ENCODE data around the gene UBC.
A peak's percentile ranks its signal among the peaks of the same experiment; 100 is the strongest.
"Not testable (repeated sequence)": the region's sequence is repeated elsewhere in the genome, so short reads cannot be mapped to it uniquely, and the experiment has no call there.

The UBC gene

GRCh38 chr12:124883263-124884130 is 31.0 kb downstream of the UBC start:
- DNase-seq, result no peak

DNA sequence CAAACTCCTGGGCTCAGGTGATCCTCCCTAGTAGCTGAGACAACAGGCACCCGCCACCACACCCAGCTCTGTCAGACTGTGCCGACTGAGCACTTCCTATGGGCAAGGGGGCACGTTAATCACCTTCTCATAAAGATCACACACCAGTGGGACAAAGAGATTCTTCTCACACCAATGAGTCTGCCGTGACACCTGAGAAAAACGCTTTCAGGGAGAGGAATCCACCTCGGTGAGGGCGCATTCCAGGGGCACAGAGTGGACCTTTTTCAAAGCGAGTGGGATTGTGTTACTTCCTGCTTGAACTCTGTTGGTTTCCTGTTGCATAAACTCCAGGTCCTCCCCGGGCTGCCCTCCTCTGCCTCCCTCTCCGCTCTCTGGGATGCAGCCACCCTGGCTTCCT is 33.3 kb downstream of the UBC start:
- no peak for DNase-seq

- DNase-seq, result not testable (repeated sequence)
These were observed 34.1 kb downstream of the UBC start for GRCh38 chr12:124880335-124880734.

- no peak for DNase-seq
These were observed 35.5 kb downstream of the UBC start for GRCh38 chr12:124878795-124879516.

GRCh38 chr12:124877423-124877822 is 37.0 kb downstream of the UBC start:
- no peak for DNase-seq

GRCh38 chr12:124876171-124876570 is 38.3 kb downstream of the UBC start:
- DNase-seq, result no peak

- no peak for DNase-seq
These were observed 38.7 kb downstream of the UBC start for GRCh38 chr12:124875803-124876132.

DNA sequence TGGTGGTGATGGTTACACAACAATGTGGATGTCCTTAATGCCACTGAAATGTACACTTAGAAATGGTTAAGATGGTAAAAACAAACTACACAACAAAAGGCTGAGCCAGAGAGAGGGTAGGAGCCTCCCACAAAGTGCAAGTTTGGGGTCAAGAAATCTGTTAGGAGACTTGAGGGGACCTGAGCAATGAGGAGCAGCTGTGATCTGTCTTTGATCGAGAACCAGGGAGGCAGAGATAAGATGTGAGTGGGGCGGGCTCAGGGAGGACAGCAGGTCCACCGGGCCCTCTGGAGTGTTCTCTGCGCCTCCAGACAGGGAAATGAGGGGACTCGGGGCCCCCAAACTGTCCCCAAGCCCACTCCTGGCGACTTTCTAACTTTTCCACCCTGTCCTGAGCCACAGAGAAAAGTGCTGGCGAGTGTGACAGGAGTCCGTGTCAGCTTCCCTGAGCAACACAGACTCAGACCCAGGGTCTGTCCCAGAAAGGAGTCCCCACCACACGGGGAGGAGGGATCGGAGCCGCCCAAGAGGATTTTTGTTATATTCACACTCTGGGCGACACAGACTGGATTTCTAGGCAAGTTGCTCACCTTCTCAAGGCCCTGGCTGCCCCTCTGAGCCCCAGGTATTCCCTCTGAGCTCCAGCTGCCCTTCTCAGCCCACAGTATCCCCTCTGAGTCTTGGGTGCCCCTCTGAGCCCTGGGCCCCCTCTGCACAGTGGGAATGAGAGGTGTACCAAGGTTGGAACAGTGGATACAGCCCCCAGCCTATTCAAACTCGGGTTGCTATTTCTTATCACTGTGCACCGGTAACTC is 39.3 kb downstream of the UBC start:
- peak; percentile 27 for DNase-seq

DNA sequence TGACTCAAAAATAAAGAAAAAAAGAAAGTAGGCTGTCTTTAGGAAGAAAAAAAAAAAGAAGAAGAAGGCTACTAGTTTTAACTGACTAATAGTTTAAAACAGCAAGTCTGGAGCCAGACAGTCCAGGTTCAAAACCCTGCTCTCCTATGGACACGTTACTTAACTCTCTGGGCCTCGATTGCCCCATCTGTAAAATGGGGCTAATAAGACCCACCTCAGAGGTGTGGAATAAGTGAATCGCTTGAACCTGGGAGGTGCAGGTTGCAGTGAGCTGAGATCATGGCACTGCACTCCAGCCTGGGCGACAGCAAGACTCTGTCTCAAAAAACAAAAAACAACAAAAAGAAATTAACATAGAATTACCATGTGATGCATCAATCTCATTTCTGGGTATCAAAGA is 40.3 kb downstream of the UBC start:
- DNase-seq, result no peak

DNA sequence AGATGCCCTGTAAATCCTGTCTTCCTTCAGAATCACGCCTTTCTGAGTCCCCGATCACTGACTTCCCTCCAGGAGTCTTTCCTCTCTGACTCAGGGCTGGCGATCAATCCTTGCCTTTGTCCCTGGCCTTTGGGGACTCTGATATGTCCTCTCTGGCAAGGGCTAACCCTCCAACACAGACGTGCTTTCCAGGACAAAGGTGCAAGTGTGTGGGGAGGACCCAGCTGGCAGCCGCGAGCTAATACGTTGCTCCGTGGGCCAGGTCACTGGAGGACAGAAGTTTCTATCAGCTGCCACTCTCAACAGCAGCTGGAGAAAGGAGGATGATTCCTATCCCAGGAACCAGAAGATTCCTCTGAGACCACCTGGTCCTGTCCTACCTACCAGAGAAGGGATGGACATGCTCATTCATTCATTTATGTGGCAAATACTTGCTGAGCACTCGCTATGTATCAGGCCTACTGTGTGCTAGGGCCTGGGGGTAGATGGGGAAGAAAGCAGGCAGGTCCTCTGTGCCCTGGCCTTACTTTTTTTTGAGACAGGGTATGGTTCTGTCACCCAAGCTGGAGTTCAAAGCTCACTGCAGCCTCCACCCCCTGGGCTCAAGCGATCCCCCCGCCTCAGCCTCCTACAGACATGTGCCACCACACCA is 42.3 kb downstream of the UBC start:
- DNase-seq, result no peak

GRCh38 chr12:124871297-124871696 is 43.2 kb downstream of the UBC start:
- no peak for DNase-seq

DNA sequence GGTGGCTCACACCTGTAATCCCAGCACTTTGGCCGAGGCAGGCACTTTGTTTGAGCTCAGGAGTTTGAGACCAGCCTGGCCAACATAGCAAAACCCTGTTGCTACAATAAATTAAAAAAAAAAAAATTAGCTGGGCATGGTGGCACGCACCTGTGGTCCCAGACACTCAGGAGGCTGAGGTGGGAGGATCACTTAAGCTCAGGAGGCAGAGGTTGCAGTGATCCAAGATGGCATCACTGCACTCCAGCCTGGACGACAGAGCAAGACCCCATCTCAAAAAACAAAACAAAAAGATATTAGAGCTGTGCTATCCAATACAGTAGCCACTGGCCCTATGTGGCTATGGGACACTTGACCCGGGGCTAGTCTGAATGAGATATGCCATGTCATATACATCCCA is 43.9 kb downstream of the UBC start:
- no peak for DNase-seq

GRCh38 chr12:124869059-124869665 is 45.3 kb downstream of the UBC start:
- peak; percentile 94 for DNase-seq

DNA sequence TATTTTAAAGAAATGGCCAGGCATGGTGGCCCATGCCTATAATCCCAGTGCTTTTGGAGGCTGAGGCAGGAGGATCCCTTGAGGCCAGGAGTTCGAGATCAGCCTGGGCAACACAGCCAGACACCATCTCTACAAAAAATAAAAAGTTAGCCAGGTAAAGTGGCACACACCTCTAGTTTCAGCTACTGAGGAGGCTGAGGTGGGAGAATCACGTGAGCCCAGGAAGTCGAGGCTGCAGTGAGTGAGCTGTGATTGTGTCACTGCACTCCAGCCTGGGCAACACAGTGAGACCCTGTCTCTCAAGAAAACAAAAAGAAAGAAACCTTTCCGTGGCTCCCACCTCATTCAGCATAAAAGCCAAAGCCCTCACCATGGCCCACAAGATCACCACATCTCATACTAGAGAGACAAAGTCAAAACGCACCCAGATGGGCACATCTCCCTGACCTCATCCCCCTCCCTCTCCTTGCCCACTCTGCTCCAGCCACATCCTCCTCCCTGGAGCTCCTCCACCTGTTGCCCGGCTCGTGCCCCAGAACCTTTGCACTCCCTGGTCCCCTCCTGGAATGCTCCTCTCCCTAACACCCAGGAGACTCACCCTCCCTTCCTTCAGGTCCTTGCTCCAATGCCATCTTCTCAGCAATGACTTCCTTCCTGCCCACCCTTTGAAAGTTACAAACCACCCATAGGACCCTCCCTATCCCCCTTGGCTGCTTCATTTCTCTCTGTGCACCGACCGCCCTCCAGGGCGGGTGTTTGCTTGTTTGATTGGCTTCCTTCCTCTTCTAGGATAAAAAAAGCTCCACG is 46.0 kb downstream of the UBC start:
- DNase-seq, result no peak

GRCh38 chr12:124867401-124867930 is 47.0 kb downstream of the UBC start:
- peak; percentile 86 for DNase-seq

DNA sequence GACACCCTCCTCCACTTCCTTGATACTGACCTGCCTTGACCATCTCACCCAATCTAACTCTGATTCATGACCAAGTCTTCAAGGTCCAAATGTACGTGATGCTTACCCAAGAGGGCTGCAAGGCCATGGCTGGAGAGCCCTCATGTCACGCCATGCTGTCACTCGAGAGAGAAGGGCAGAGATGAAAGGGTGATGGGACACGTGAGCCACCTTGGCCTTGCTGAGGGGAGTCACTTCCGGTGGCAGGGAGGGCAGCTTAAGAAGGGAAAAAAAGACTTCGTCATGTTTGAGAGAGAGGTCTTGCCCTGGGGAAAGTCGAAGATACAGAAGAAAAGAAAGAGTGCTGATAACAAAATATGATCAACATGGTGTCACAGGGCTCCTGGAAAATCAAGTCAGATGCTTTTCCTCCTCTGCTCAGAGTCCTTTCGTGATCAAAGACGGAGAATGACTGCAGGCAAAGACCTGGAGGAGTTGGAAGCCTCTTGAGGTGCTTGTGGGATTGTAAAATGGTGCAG is 47.5 kb downstream of the UBC start:
- peak; percentile 28 for DNase-seq

GRCh38 chr12:124866195-124866882 is 48.1 kb downstream of the UBC start:
- no peak for DNase-seq

GRCh38 chr12:124865728-124866127 is 48.7 kb downstream of the UBC start:
- DNase-seq, result no peak

GRCh38 chr12:124864326-124864752 is 50.1 kb downstream of the UBC start:
- no peak for DNase-seq
